Neuronal stem cell (in vitro differentiated cells): ENCODE data around the gene NECTIN4.

Source experiments
- DNase-seq: peaks from one replicate; pipeline ENCODE4 v3.0.0-alpha.2; 2013; ENCODE audit warnings: low spot score
- H2AFZ ChIP-seq: one replicate; pipeline ENCODE4 v1.6.1; 2013; ENCODE audit warnings: mild to moderate bottlenecking, low read length, inconsistent platforms
- H2AK5ac ChIP-seq: 2 replicates; pipeline ENCODE4 v1.6.1; 2013; ENCODE audit warnings: low read depth, mild to moderate bottlenecking, inconsistent platforms, low read length, moderate library complexity, mixed read lengths
- H2BK120ac ChIP-seq: 2 replicates; pipeline ENCODE4 v1.6.1; 2013; ENCODE audit warnings: low read depth, mild to moderate bottlenecking, inconsistent platforms, low read length, moderate library complexity, mixed read lengths
- H2BK12ac ChIP-seq: one replicate; pipeline ENCODE4 v1.6.1; 2013; ENCODE audit warnings: low read length, inconsistent platforms
- H2BK15ac ChIP-seq: 2 replicates; pipeline ENCODE4 v1.6.1; 2013; ENCODE audit warnings: mild to moderate bottlenecking, low read length, inconsistent platforms, mixed read lengths
- H2BK5ac ChIP-seq: one replicate; pipeline ENCODE4 v1.6.1; 2013; ENCODE audit warnings: inconsistent platforms, mild to moderate bottlenecking, low read length, moderate library complexity
- H3K14ac ChIP-seq: one replicate; pipeline ENCODE4 v1.6.1; 2013; ENCODE audit warnings: low read length, inconsistent platforms
- H3K18ac ChIP-seq: 2 replicates; pipeline ENCODE4 v1.6.1; 2013; ENCODE audit warnings: low read length, inconsistent platforms
- H3K23ac ChIP-seq: 2 replicates; pipeline ENCODE4 v1.6.1; 2013; ENCODE audit warnings: low read depth, mild to moderate bottlenecking, mixed read lengths, low read length, inconsistent platforms; ENCODE audit not compliant: poor library complexity
- H3K27ac ChIP-seq: replicated peaks from 3 replicates; pipeline ENCODE4 v1.5.1; 2013; ENCODE audit warnings: low read length, inconsistent platforms
- H3K27me3 ChIP-seq, 3 experiments: 2 replicates each; pipeline ENCODE4 v1.6.1; 2013; ENCODE audit warnings: low read length in 3 of 3, mild to moderate bottlenecking in 2 of 3, inconsistent platforms in 1 of 3, low read depth in 1 of 3, mixed read lengths in 1 of 3, moderate library complexity in 1 of 3; ENCODE audit not compliant: control insufficient read depth in 3 of 3, insufficient read depth in 3 of 3
- H3K36me3 ChIP-seq, 2 donors: replicated peaks in 1 of 2; 2 replicates each; pipeline ENCODE4 v1.6.1; 2013; ENCODE audit warnings: low read length in 2 of 2; ENCODE audit not compliant: control insufficient read depth in 2 of 2, insufficient read depth in 2 of 2
- H3K4ac ChIP-seq: 2 replicates; pipeline ENCODE4 v1.6.1; 2013; ENCODE audit warnings: inconsistent platforms, mild to moderate bottlenecking, low read length, moderate library complexity
- H3K4me1 ChIP-seq, 2 donors: 1 replicate in 1 of 2; 2 replicates in 1 of 2; pipeline ENCODE4 v1.6.1; 2013; ENCODE audit warnings: low read length in 2 of 2, low read depth in 1 of 2; ENCODE audit not compliant: control insufficient read depth in 2 of 2, insufficient read depth in 1 of 2
- H3K4me2 ChIP-seq: one replicate; pipeline ENCODE4 v1.6.1; 2013; ENCODE audit warnings: mild to moderate bottlenecking, low read length, inconsistent platforms; ENCODE audit not compliant: insufficient read depth, poor library complexity, severe bottlenecking
- H3K4me3 ChIP-seq, 2 donors: 2 replicates each; pipeline ENCODE4 v1.5.1; 2013; ENCODE audit warnings: low read length in 2 of 2, mild to moderate bottlenecking in 2 of 2, inconsistent platforms in 1 of 2, moderate library complexity in 1 of 2
- H3K79me1 ChIP-seq: one replicate; pipeline ENCODE4 v1.6.1; 2013; ENCODE audit warnings: low read depth, mild to moderate bottlenecking, inconsistent platforms, low read length, moderate library complexity
- H3K9ac ChIP-seq: one replicate; pipeline ENCODE4 v1.6.1; 2013; ENCODE audit warnings: mild to moderate bottlenecking, low read depth, low read length, inconsistent platforms; ENCODE audit not compliant: poor library complexity
- H3K9me3 ChIP-seq, 2 donors: replicated peaks in 1 of 2; 2 replicates each; pipeline versions ENCODE3 to v1.6.1; 2013; ENCODE audit warnings: low read length in 2 of 2, mild to moderate bottlenecking in 2 of 2, inconsistent platforms in 1 of 2, low read depth in 1 of 2, mixed read lengths in 1 of 2, moderate library complexity in 1 of 2; ENCODE audit not compliant: control insufficient read depth in 2 of 2, insufficient read depth in 1 of 2
- H4K8ac ChIP-seq: one replicate; pipeline ENCODE4 v1.6.1; 2013; ENCODE audit warnings: low read depth, mild to moderate bottlenecking, inconsistent platforms, low read length, moderate library complexity
- H4K91ac ChIP-seq: one replicate; pipeline ENCODE4 v1.6.1; 2013; ENCODE audit warnings: low read length, low read depth, mild to moderate bottlenecking, inconsistent platforms; ENCODE audit not compliant: poor library complexity
- WGBS, 2 donors: extraction: QIAGEN DNeasy Blood & Tissue Kit; methylation state at CpG; one replicate each; pipeline ENCODE4 v1.1.7; 2013; ENCODE audit warnings: missing lambda C conversion rate in 2 of 2, mixed read lengths in 1 of 2; ENCODE audit not compliant: insufficient read length in 2 of 2, insufficient replicate concordance in 1 of 2; ENCODE audit errors: extremely low coverage in 2 of 2; 5-methylcytosine and 5-hydroxymethylcytosine counted together

NECTIN4 gene

GRCh38 chr1:161111527-161111926 is 22.2 kb upstream of the NECTIN4 start:
- H2BK12ac ChIP-seq = no peak overlapping the region
- no CpG with 5 or more reads among the region's 2 CpGs for WGBS, 2 donors
- H3K9ac ChIP-seq = no peak overlapping the region
- no peak overlapping the region for H3K27ac ChIP-seq
- H3K4me1 ChIP-seq = no peaks in the 10 kb centered on the region
- no peaks in the 10 kb centered on the region for H3K27me3 ChIP-seq
- peaks cover 5% of the 10 kb centered on the region for H3K79me1 ChIP-seq
- H3K4me2 ChIP-seq = no peak overlapping the region
- no peak overlapping the region for H3K23ac ChIP-seq
- no peak overlapping the region for H2AFZ ChIP-seq
- no peak overlapping the region for H3K4me3 ChIP-seq
- H4K8ac ChIP-seq = no peak overlapping the region
- H3K4ac ChIP-seq = no peak overlapping the region
- H2BK120ac ChIP-seq = no peak overlapping the region
- H3K36me3 ChIP-seq = peaks cover 3 to 43% of the 10 kb centered on the region in 2 donors
- H3K9me3 ChIP-seq = no peaks in the 10 kb centered on the region
- H4K91ac ChIP-seq = no peak overlapping the region
- DNase-seq = no peak
- no peak overlapping the region for H3K14ac ChIP-seq
- no peak overlapping the region for H2BK5ac ChIP-seq
- no peak overlapping the region for H3K18ac ChIP-seq
- no peak overlapping the region for H2AK5ac ChIP-seq
- H2BK15ac ChIP-seq = no peak overlapping the region

DNA sequence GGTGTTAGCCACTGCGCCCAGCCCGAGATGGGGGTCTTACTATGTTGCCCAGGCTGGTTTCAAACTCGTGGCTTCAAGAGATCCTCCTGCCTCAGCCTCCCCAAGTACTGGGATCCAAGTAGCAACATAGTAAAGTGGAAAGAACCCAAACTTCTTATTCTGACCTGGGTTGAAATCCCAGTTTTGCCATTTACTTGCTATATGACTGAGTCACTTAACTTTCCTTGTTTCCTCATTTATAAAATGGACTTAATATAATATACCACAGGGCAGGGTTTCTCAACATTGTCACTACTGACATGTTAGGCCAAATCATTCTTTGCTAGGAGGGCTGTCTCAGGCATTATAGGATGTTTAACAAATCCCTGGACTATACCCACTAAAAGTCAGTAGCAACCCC is 21.8 kb upstream of the NECTIN4 start:
- no peak overlapping the region for H2BK120ac ChIP-seq
- DNase-seq = no peak
- no peak overlapping the region for H2BK15ac ChIP-seq
- no CpG with 5 or more reads among the region's 3 CpGs for WGBS, 2 donors
- H3K4me2 ChIP-seq = no peak overlapping the region
- H2AK5ac ChIP-seq = no peak overlapping the region
- H3K9me3 ChIP-seq = no peaks in the 10 kb centered on the region
- no peaks in the 10 kb centered on the region for H3K27me3 ChIP-seq
- H3K4ac ChIP-seq = no peak overlapping the region
- H3K4me3 ChIP-seq = no peak overlapping the region
- H2AFZ ChIP-seq = no peak overlapping the region
- H3K18ac ChIP-seq = no peak overlapping the region
- H3K79me1 ChIP-seq = peaks cover 5% of the 10 kb centered on the region
- H4K8ac ChIP-seq = no peak overlapping the region
- H3K14ac ChIP-seq = no peak overlapping the region
- H2BK5ac ChIP-seq = no peak overlapping the region
- H4K91ac ChIP-seq = no peak overlapping the region
- no peak overlapping the region for H3K23ac ChIP-seq
- no peaks in the 10 kb centered on the region for H3K4me1 ChIP-seq
- no peak overlapping the region for H3K9ac ChIP-seq
- no peak overlapping the region for H3K27ac ChIP-seq
- H2BK12ac ChIP-seq = no peak overlapping the region
- peaks cover 3 to 40% of the 10 kb centered on the region in 2 donors for H3K36me3 ChIP-seq

GRCh38 chr1:161106431-161106830 is 17.1 kb upstream of the NECTIN4 start:
- Histone ChIP-seq H3K9me3 (no peaks in the 10 kb centered on the region), H3K4me3 (no peak overlapping the region), H2BK5ac (no peak overlapping the region), H4K8ac (no peak overlapping the region), H3K9ac (no peak overlapping the region), H4K91ac (no peak overlapping the region), H3K27ac (no peak overlapping the region), H2BK120ac (no peak overlapping the region), H3K4me2 (no peak overlapping the region), H3K14ac (no peak overlapping the region), H2BK12ac (no peak overlapping the region), H2BK15ac (no peak overlapping the region), H3K18ac (no peak overlapping the region), H3K23ac (no peak overlapping the region), H2AK5ac (no peak overlapping the region), H3K79me1 (peaks cover 8% of the 10 kb centered on the region), H3K4me1 (no peaks in the 10 kb centered on the region), H3K27me3 (no peaks in the 10 kb centered on the region), H2AFZ (no peak overlapping the region), H3K4ac (no peak overlapping the region), H3K36me3 (peaks cover 10 to 32% of the 10 kb centered on the region in 2 donors)
- no CpG with 5 or more reads among the region's 1 CpG for WGBS, 2 donors
- DNase-seq = no peak

- Histone ChIP-seq H3K23ac (no peak overlapping the region), H3K4me1 (peaks cover 2 to 8% of the 10 kb centered on the region in 2 donors), H2BK12ac (no peak overlapping the region), H3K27me3 (peaks cover 0 to 6% (median 0%) of the 10 kb centered on the region in 3 experiments), H4K91ac (no peak overlapping the region), H2BK120ac (no peak overlapping the region), H4K8ac (no peak overlapping the region), H2BK15ac (no peak overlapping the region), H3K9me3 (no peaks in the 10 kb centered on the region), H2AFZ (no peak overlapping the region), H3K4me2 (no peak overlapping the region), H3K18ac (no peak overlapping the region), H3K27ac (no peak overlapping the region), H3K14ac (no peak overlapping the region), H2BK5ac (no peak overlapping the region), H3K36me3 (peaks cover 18 to 39% of the 10 kb centered on the region in 2 donors), H3K4me3 (no peak overlapping the region), H3K9ac (no peak overlapping the region), H3K4ac (no peak overlapping the region), H3K79me1 (peaks cover 3% of the 10 kb centered on the region), H2AK5ac (no peak overlapping the region)
- no peak for DNase-seq
- no CpG with 5 or more reads among the region's 2 CpGs for WGBS, 2 donors
These were observed 11.2 kb upstream of the NECTIN4 start for GRCh38 chr1:161100556-161100955.
